ENCODE results near the gene PRPF31.

The PRPF31 gene

DNA sequence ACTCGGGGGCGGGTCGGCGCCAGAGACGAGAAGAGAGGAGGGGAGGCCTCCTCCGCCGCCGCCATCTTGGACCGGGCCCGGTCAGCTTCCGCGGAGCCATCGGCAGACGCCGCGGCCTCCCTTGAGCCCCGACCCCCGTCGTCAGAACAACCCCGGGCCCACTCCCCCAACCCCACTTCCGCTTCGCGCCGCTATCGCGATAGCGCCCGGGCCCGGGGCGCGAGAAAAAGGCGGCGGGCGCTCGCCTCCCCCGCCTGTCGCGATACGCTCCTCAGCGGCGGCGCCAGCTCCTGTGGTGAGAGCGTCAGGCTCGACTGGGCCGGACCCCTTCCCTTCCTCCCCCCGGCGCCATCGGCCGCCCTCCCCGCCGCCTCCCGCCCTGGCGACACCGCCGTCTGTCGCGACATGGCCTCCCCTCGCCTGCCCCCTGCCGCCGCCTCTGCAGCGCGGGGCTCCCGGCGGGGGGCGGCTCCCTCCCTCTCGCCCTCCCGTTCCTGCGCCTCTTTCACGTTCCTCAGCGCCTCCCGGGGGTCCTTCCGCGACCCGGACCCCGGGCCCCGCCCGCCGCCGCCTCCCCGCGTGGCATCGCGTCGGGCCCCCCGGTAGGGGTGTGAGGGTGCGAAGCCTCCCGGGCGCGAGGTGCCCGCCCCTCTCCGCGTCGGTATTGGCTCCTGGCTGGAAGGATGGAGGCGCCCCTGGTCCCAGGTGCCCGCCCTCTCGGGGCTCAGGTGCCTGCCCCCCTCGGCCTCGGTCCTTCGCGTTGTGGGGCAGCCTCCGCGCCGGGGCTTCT is 22.3 kb downstream of the PRPF31 start, which contains the start of gene CNOT3:
Gene CNOT3 (plus strand): TSS at position 64 of the 790 bp plus-strand sequence. CDS start 5,217 bp downstream, outside the sequence.
- FAIRE-seq = no peak
- no peak for DNase-seq (ENCODE audit: extremely low spot score, insufficient read length, low read depth)

DNA sequence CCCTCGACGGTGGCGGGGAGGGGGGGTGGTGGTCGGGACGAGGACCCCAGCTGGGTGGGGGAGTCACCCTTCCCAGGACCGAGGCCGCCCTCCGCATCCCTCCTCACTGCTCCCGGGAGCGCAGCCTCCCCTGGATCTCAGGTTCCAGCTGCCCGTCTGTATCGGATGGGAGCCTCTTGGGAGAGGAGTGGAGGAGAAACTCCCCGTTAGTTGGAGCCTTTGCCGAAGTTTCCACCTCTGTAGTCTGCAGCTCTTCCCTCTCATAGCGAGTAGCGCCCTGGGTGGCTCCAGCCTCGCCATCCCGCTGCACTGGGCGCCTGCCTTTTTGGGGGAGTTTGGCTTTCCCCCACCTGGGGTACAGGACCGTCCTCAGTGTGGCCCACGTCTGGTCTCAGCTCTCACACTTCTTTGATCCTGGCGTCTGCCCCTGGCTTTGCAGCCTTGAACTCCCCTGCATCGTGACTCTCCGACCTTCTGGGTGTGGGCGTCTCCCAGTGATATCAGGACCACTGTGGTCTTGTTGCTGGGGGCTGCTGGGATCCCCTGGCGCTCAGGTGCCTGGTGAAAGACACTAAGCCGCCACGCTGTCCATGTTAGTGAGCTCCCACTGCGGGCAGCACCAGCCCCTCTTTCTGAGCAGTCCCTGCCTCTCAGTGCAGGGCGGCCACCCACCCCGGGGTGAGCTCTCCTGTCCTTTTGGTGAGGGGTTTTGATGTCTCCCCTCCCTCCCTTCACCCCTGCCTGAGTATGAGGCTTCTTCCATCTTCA is 23.1 kb downstream of the PRPF31 start:
- DNase-seq (ENCODE audit: extremely low spot score, insufficient read length, low read depth) (no peak), FAIRE-seq (no peak)

DNA sequence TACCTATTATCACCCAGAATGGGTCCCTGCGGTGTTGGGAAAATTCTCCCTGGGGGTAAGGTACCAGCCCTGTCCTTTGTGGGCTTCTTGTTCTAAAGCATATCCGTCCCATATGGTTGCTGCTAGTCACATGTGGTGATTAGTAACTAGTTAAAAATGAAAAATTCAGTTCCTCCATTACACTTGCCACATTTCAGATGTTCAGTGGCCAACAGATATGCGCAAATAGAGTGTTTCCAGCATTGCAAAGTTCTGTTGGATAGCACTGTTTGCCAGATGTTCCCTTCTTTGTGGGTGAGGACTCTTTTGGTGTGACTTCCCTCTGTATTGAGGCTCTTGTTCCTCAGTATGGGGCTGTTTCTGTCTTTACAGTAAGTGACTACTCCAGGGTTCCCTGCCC is 25.8 kb downstream of the PRPF31 start:
- no peak for DNase-seq (ENCODE audit: extremely low spot score, insufficient read length, low read depth)
- no peak for FAIRE-seq

DNA sequence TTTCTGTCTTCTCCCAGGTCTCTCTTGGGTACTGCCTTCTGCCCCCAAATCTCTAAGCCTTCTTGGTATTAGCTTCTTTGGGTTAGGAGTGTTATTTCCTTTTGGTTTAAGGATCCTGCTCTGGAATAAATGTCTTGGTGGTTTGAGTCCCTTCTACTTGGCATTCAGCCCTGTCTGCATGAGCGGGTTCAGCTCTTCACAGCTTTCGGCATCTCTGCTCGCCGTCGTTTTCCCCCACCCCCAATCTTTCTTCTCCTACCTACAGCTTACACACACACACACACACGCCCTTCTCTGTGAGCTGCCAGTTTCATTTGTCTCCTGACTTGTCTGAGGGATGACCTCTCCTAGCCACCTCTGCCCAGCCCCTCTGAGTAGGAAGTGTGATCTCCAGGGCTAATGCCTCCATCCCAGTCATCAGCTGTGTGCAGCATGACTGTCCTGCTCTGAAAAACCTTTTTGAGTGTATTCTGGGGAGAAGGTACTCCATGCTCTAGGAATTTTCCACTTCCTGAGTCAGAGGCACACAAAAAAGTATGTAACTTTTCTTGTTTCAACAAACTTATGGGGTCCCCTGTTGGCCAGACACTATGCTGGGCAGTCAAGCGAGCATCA is 26.7 kb downstream of the PRPF31 start:
- FAIRE-seq = no peak
- no peak for DNase-seq (ENCODE audit: extremely low spot score, insufficient read length, low read depth)

DNA sequence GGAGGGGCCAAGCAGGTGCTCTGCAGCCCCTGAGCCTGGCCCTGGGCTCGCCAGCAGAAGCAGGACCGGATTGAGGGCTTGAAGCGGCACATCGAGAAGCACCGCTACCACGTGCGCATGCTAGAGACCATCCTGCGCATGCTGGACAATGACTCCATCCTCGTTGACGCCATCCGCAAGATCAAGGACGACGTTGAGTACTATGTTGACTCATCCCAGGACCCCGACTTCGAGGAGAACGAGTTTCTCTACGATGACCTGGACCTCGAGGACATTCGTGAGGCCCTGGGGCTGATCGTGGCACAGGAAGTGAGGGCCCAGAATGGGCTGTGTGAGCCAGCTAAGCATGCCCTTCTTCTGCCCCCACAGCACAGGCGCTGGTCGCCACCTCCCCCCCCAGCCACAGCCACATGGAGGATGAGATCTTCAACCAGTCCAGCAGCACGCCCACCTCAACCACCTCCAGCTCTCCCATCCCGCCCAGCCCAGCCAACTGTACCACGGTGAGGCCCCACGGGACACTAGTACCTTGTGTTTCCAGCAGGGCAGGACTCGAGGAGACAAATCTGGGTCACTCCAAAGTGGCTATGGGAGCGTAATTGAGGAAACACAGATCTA is 30.1 kb downstream of the PRPF31 start:
- FAIRE-seq (no peak), DNase-seq (ENCODE audit: extremely low spot score, insufficient read length, low read depth) (no peak)

DNA sequence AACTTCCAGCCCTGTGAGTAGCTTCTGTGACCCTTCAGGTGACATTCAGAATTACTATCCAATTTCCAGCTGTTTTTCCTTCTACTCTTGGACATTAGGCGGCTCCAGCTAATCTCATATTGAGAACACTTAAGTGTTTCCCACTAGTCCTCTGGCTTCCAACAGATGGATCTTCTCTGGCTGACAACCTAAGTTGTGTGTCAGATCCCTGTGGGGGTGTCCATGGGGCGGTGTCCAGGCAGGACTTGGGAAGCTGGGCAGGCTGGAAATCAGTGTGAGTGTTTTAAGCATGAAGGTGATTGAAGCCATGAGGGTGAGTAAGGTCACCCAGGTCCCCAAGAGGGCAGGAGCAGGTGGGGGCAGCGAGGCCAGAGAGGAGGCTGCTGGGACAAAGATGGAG is 32.1 kb downstream of the PRPF31 start:
- DNase-seq (ENCODE audit: extremely low spot score, insufficient read length, low read depth) (no peak), FAIRE-seq (no peak)

DNA sequence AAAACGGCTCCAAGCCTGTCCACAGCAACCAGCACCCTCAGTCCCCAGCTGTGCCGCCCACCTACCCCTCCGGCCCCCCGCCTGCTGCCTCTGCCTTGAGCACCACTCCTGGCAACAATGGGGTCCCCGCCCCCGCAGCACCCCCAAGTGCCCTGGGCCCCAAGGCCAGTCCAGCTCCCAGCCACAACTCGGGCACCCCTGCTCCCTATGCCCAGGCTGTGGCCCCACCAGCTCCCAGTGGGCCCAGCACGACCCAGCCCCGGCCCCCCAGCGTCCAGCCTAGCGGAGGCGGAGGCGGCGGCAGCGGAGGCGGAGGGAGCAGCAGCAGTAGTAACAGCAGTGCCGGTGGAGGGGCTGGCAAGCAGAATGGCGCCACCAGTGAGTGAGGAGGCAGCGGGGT is 32.6 kb downstream of the PRPF31 start:
- FAIRE-seq (no peak), DNase-seq (ENCODE audit: extremely low spot score, insufficient read length, low read depth) (no peak)

DNA sequence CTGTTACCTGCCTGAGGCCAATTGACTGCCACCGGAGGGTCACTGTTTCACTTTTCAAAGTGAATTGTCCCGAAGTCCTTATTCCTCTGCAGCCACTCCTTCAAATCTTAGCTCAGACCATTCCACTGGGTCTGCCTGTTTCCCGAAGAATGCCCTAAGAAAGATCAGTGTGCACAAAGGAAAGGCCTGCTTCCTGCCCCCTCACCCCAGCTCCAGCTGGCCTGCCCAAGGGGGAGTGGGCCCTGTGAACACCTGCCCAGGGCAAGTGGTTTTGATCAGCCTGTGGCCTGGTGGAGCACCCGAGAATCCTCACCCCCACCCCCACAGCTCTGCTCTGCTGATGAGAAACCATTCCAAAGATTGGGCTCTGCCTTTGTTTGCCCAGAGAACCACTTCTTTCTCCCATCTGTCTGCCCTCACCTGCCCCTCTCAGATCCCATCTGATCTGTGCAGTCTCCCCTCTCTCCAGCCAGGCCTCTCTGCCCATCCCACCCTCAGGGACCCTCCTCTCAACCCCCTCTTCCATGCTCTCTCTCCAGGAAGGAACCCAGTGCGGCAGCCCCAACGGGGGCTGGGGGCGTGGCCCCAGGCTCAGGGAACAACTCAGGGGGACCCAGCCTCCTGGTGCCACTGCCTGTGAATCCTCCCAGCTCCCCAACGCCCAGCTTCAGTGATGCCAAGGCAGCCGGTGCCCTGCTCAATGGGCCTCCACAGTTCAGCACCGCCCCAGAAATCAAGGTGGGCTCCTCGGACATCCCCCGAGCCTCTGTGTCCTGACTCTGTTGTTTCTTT is 33.7 kb downstream of the PRPF31 start:
- DNase-seq (ENCODE audit: extremely low spot score, insufficient read length, low read depth) = no peak
- no peak for FAIRE-seq

DNA sequence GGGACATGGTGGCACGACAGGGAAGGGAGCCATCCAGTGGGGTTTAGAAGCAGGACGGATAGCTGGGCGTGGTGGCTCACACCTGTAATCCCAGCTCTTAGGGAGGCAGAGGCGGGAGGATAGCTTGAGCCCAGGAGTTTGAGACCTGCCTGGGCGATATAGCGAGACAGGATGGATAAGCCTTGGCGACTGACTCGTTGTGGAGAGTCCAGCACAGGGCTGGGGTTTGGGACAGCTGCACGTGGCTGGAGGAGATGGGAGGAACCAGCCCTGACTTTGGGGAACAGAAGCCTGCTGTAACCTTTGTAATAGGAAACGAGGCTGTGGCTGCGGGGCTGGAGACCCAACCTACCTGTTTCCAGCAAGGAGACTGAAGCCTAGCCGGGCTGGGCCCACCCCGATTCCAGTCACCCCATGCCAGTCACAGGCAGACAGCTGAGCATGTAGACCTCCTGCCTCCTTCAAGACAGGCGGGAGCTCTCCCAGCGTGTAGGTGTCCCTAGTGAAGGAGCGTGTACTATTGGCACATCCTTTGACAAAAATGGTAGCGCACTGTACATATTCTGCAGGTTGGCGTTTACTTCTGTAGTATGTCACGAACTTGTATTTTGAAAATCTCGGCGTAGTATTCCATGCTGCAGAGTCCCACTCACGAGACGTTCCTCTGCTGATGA is 35.9 kb downstream of the PRPF31 start:
- DNase-seq (ENCODE audit: extremely low spot score, insufficient read length, low read depth) (no peak), FAIRE-seq (no peak)

DNA sequence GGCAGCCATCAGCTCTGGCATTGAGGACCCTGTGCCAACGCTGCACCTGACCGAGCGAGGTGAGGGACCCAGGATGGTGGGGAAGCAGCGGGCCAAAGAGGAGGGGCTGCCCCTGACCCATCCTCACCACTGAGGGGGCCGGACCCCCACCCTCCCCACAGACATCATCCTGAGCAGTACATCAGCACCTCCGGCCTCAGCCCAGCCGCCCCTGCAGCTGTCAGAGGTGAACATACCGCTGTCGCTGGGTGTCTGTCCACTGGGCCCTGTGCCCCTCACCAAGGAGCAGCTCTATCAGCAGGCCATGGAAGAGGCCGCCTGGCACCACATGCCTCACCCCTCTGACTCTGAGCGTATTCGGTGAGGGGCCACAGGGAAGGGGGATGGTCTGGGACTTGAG is 36.7 kb downstream of the PRPF31 start:
- DNase-seq (ENCODE audit: extremely low spot score, insufficient read length, low read depth) (no peak), FAIRE-seq (no peak)

DNA sequence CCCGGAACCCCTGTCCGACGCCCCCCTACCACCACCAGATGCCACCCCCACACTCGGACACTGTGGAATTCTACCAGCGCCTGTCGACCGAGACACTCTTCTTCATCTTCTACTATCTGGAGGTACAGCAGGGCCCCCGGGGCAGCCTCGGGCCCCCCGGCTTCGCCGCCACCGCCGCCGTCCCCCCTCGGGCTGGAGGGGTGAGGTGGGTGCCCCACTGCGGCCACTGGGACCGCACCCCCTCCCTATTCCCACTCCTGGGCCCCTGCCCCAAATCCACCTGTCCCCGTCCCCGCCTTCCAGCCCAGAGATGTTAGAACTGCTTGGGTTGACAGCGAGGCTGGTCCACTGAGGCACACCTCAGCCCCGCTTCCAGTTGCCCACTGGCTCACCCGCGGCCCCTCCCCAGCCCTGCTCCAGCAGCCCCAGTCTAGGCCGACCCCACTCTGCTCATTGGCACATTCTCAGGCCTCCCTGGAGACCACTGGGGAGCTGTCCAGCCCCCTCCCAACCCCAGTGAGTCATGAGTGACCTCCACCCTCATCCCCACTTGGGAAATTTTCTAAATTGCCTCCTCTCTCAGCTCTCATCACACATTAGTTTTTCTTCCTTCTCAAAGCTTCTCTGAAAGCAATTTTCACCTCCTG is 37.4 kb downstream of the PRPF31 start:
- no peak for FAIRE-seq
- DNase-seq (ENCODE audit: extremely low spot score, insufficient read length, low read depth) = no peak

DNA sequence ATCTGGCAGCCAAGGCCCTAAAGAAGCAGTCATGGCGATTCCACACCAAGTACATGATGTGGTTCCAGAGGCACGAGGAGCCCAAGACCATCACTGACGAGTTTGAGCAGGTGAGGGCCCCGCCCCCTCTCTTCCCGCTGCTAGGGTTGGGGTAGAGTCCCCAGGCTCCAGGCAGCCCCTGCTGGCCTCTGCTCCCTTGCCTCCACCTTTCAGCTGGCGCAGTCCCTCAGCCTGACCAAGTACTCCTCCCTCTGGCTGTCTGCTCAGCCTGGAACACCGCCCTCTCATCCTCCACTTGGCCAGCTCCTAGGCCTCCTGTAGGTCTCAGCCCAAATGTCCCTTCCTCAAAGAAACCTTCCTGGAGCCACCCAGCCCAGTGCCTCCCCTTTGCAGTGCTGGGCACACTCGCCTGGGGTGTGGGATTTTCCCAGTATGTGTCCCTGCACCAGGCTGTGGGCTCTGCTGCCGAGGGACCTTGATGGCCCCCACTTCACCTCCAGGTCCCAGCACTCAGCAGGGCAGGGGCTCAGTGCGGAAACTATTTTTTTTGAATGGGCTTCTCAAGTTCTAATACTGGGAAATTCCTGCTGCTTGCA is 38.3 kb downstream of the PRPF31 start:
- DNase-seq (ENCODE audit: extremely low spot score, insufficient read length, low read depth) = no peak
- FAIRE-seq = no peak

DNA sequence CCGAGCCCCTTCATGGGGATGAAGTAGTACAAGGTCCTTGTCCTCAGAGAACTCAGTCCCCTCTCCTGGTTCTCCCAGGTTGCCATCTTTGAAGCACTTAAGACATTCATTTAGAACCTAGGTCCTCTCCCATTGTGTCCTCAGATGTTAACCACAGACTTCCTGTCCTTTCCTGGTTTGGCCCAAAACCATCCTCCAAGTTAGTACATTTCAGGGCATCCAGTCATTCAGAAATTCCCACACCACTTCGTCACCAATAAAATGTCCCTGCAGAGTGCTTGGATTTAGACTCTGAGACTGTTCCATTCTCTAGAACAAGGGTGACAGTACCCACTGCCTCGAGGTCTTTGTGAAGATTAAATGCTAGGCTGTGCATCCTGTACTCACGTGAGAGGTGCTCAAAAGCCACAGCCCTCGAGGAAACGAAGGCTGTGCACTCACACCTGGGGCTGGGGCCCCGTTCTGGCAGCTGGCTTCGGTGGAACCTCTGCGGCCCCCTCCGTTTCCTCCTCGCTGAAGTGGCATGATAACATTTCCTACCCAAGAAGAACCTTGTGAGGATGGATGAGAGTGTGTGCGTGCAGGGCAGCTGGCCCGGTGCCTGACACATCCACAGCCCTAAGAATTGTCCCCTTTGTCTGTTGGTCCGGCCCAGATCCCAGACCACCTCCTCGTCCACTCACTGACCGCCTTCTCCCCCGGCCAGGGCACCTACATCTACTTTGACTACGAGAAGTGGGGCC is 39.2 kb downstream of the PRPF31 start:
- FAIRE-seq (no peak), DNase-seq (ENCODE audit: extremely low spot score, insufficient read length, low read depth) (no peak)

DNA sequence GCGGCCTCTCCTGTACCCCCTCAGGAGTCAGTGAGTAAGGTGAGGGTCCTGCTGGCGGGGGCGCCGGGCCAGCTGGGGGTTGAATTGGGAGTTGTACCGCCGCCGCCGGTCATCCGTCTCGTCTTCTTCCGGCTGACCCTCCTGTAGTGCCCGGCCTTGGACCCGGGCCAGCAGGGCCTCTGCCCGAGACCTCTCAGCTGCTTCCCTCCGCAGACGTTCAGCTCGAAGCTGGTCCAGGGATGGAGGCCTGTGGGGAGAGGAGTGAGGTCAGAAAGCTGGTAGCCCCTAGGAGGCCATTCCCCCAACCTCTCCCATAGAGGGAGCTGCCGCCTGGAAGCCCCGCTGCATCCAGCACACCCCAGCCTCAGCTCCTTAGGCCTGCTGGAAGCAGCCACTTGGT is 40.1 kb downstream of the PRPF31 start:
- FAIRE-seq (no peak), DNase-seq (ENCODE audit: extremely low spot score, insufficient read length, low read depth) (no peak)

DNA sequence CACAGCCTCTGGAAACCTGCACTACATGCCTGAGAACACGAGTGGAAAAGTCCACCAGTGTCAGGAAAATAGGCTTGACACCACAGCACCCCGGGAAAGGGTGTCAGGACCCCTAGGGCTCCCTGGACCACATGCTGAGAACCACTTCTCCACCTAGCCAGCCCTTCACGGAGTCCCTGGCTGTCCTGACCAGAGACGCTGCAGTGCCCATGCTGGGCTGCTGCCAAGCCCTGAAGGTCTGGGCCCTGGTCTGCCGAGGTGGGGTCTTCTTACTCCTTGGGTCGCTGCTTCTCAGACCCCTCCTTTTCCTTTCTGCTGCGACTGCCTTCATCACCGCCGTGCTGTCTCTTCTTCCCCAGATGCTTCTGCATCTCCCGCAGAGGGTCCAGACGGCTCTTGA is 40.9 kb downstream of the PRPF31 start:
- DNase-seq (ENCODE audit: extremely low spot score, insufficient read length, low read depth) = no peak
- FAIRE-seq = no peak

DNA sequence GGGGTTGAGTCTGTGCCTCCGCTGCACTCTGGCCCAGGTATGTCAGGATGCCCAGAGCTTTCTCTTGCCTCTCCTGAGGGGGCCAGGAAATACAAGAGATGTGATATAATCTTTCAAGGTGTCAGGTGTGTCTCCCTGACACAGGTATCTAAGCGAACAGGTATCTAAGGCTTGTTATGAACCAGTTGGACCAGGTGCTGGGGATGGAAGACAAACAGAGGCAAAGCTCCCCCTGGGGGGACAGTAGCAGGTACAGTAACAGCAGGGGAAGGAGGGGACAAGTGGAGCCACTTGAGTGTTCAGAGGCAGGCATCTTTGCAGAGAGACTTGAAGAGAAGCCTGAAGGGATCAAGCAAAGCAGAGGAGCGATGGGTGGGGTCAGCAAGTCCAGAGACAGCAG is 41.4 kb downstream of the PRPF31 start:
- no peak for DNase-seq (ENCODE audit: extremely low spot score, insufficient read length, low read depth)
- FAIRE-seq = no peak

DNA sequence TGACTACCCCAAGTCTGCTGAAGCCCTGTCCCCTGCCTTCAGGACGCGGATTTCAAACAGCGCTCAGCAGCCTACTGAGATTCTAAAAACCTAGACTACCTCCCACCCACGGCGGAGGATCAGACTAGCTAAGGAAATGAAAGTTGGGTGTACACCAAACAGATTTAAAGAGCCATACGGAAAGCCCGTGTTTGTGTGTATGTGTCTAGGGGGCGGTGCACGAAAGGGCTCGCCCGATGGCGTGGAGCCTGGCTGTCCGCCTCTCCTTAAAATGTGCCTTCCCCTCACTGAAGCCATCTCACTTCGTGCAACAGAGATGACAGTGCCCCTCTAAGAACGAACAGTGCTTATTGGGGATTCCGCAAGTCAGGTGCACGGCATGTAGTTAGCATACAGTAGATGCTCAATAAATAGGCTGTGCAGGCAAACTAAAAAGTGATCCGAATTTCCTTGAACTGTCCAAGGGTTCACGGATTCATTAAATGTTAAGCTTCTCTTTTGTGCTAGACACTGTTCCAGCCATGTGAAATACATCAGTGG is 43.3 kb downstream of the PRPF31 start:
- DNase-seq (ENCODE audit: extremely low spot score, insufficient read length, low read depth) (no peak), FAIRE-seq (peak; percentile 61)
